Measurements from ENCODE around the gene DIPK1C. TPM values are rescaled to one million over a fixed set of nuclear protein-coding genes. Genes with fewer than 3 reads are reported as not detected.

DIPK1C gene
- total RNA-seq, 1 experiment from 2014 or later, result not detected

GRCh38 chr18:74457725-74458421, 765 bp upstream of the DIPK1C start (continued):
- TF ChIP-seq ATF2 (CRISPR knock-in tag; IDR thresholded peaks at IDR 0.05; ENCODE audit: borderline replicate concordance, low read depth), result no peak
- no peak for TF ChIP-seq NR1H2 (CRISPR knock-in tag; IDR thresholded peaks at IDR 0.05)
- TF ChIP-seq TEAD4 (CRISPR knock-in tag; IDR thresholded peaks at IDR 0.05), result no peak
- TF ChIP-seq PRDM15 (CRISPR knock-in tag; IDR thresholded peaks at IDR 0.05), result no peak

- ChIA-PET POLR2A (no interaction called here), CTCF (interaction anchor here (0.8 to 4.7 kb wide), 4 partner anchors 37 to 259 kb away, joined by 3 to 27 read pairs (median 3); no protein-coding TSS in a partner anchor)
- ATAC-seq, result peak; percentile 59
- H3K36me3 Mint-ChIP-seq, result no peaks in the 10 kb centered on the region
- H3K4me3 Mint-ChIP-seq, result peak overlapping the region; percentile 68
- peak; percentile 42 for DNase-seq (ENCODE audit: low spot score)
- peaks cover 61% of the 10 kb centered on the region for H3K27me3 Mint-ChIP-seq (ENCODE audit: low read depth)
- TF ChIP-seq AR (CRISPR knock-in tag; IDR thresholded peaks at IDR 0.05) (no peak), NFE2L1 (CRISPR knock-in tag; IDR thresholded peaks at IDR 0.05) (no peak)
- no peaks in the 10 kb centered on the region for H3K9me3 Mint-ChIP-seq
- H3K4me1 Mint-ChIP-seq, result peaks cover 3% of the 10 kb centered on the region
- H3K27ac Mint-ChIP-seq, result no peak overlapping the region
Observed at GRCh38 chr18:74456349-74457042, 612 bp downstream of the DIPK1C start.

- ATAC-seq (no peak), DNase-seq (ENCODE audit: low spot score) (no peak)
- Mint-ChIP-seq H3K4me3 (peak overlapping the region; percentile 68), H3K36me3 (no peaks in the 10 kb centered on the region), H3K27ac (no peak overlapping the region), H3K27me3 (ENCODE audit: low read depth) (peaks cover 61% of the 10 kb centered on the region), H3K9me3 (no peaks in the 10 kb centered on the region), H3K4me1 (peaks cover 3% of the 10 kb centered on the region)
- ChIA-PET POLR2A (no interaction called here), CTCF (interaction anchor here (0.8 to 4.7 kb wide), 3 partner anchors 37 to 258 kb away, joined by 3 to 27 read pairs (median 3); no protein-coding TSS in a partner anchor)
- no peak for TF ChIP-seq CBFB (CRISPR knock-in tag; IDR thresholded peaks at IDR 0.05; ENCODE audit: low read depth)
- TF ChIP-seq MYBL2 (CRISPR knock-in tag; IDR thresholded peaks at IDR 0.05), result no peak
Observed at GRCh38 chr18:74456017-74456348, 1.1 kb downstream of the DIPK1C start.

GRCh38 chr18:74455386-74455785, 1.7 kb downstream of the DIPK1C start:
- no peak overlapping the region for H3K27ac Mint-ChIP-seq
- ChIA-PET CTCF (interaction anchor here (1.1 to 3.6 kb wide), 2 partner anchors 38 to 102 kb away, joined by 3 to 12 read pairs; no protein-coding TSS in a partner anchor), POLR2A (no interaction called here)
- no peaks in the 10 kb centered on the region for H3K36me3 Mint-ChIP-seq
- peaks cover 3% of the 10 kb centered on the region for H3K4me1 Mint-ChIP-seq
- no peaks in the 10 kb centered on the region for H3K9me3 Mint-ChIP-seq
- ATAC-seq (no peak), DNase-seq (ENCODE audit: low spot score) (no peak)
- H3K4me3 Mint-ChIP-seq, result no peak overlapping the region; the same call in 1 of the 2 replicates
- peaks cover 61% of the 10 kb centered on the region for H3K27me3 Mint-ChIP-seq (ENCODE audit: low read depth)
- TF ChIP-seq HMGXB4 (CRISPR knock-in tag; IDR thresholded peaks at IDR 0.05) (no peak), GABPB1 (CRISPR knock-in tag; IDR thresholded peaks at IDR 0.05) (no peak), SMAD3 (CRISPR knock-in tag; IDR thresholded peaks at IDR 0.05; ENCODE audit: borderline replicate concordance) (no peak), PRDM15 (CRISPR knock-in tag; IDR thresholded peaks at IDR 0.05) (no peak), USF1 (CRISPR knock-in tag; IDR thresholded peaks at IDR 0.05) (no peak), MAX (CRISPR knock-in tag; IDR thresholded peaks at IDR 0.05) (no peak)
